GM21447 (cell line): ENCODE measurements around the gene FARS2.

Experiments
- ATAC-seq: cut with Tn5 transposase; IDR thresholded peaks from one replicate; pipeline ENCODE4 v1.9.1; 2021; ENCODE audit not compliant: unreplicated experiment

Gene FARS2

GRCh38 chr6:5412663-5413062, 151.3 kb downstream of the FARS2 start:
- no peak for ATAC-seq

- no peak for ATAC-seq
Measured at GRCh38 chr6:5416250-5416649, 154.9 kb downstream of the FARS2 start.

- ATAC-seq: no peak
Measured at GRCh38 chr6:5422321-5422915, 161.1 kb downstream of the FARS2 start.

- ATAC-seq: no peak
Measured at GRCh38 chr6:5423251-5423650, 161.9 kb downstream of the FARS2 start.

GRCh38 chr6:5424726-5425125, 163.4 kb downstream of the FARS2 start:
- no peak for ATAC-seq

- no peak for ATAC-seq
Measured at GRCh38 chr6:5425267-5425666, 164.0 kb downstream of the FARS2 start.

GRCh38 chr6:5425797-5426196, 164.5 kb downstream of the FARS2 start:
- ATAC-seq: no peak

GRCh38 chr6:5427586-5427985, 166.3 kb downstream of the FARS2 start:
- ATAC-seq: no peak

GRCh38 chr6:5433324-5433723, 172.0 kb downstream of the FARS2 start:
- no peak for ATAC-seq

GRCh38 chr6:5435449-5435848, 174.1 kb downstream of the FARS2 start:
- no peak for ATAC-seq

- no peak for ATAC-seq
Measured at GRCh38 chr6:5438922-5439584, 177.7 kb downstream of the FARS2 start.

- ATAC-seq: no peak
Measured at GRCh38 chr6:5439749-5440148, 178.4 kb downstream of the FARS2 start.

GRCh38 chr6:5442319-5442718, 181.0 kb downstream of the FARS2 start:
- ATAC-seq: no peak

- ATAC-seq: no peak
Measured at GRCh38 chr6:5442916-5443315, 181.6 kb downstream of the FARS2 start.

GRCh38 chr6:5443491-5443890, 182.2 kb downstream of the FARS2 start:
- ATAC-seq: no peak

GRCh38 chr6:5446362-5447075, 185.2 kb downstream of the FARS2 start:
- no peak for ATAC-seq

- ATAC-seq: no peak
Measured at GRCh38 chr6:5447921-5448320, 186.6 kb downstream of the FARS2 start.

- no peak for ATAC-seq
Measured at GRCh38 chr6:5450073-5450472, 188.8 kb downstream of the FARS2 start.

GRCh38 chr6:5453546-5453945, 192.2 kb downstream of the FARS2 start:
- ATAC-seq: no peak

GRCh38 chr6:5455142-5455541, 193.8 kb downstream of the FARS2 start:
- ATAC-seq: no peak

- ATAC-seq: no peak
Measured at GRCh38 chr6:5457041-5457440, 195.7 kb downstream of the FARS2 start.

- ATAC-seq: no peak
Measured at GRCh38 chr6:5457983-5458683, 196.8 kb downstream of the FARS2 start.
